ENCODE measurements around the gene LIN9.
"Not testable (repeated sequence)": the region's sequence is repeated elsewhere in the genome, so short reads cannot be mapped to it uniquely, and the experiment has no call there.

LIN9 gene

DNA sequence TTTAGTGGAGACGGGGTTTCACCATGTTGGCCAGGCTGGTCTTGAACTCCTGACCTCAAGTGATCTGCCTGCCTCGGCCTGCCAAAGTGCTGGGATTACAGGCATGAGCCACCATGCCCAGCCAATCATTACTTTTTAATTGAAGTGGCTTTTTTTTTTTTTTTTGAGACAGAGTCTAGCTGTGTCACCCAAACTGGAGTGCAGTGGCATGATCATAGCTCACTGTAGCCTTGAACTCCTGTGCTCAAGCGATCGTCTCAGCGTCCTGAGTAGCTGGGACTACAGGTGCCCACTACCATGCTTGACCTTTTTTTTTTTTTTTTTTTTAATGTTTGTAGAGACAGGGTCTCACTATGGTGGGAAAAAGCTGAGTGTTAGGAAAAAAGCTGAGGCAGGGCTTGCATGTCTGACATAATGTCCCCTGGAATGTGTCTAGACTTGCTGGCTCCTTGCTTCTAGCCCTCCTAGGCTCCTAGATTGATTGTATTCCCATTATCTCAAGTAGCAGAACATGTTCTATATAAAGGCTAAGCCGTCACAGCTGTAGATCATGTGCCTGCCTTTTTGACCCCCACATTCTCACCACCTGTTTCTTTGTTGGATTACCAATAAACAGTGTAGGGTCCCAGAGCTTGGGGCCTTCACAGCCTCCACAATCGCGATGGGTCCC is 36.6 kb downstream of the LIN9 start:
- not testable (repeated sequence) for DNase-seq

- DNase-seq = no peak
These were observed 40.4 kb downstream of the LIN9 start for GRCh38 chr1:226268421-226269124.

DNA sequence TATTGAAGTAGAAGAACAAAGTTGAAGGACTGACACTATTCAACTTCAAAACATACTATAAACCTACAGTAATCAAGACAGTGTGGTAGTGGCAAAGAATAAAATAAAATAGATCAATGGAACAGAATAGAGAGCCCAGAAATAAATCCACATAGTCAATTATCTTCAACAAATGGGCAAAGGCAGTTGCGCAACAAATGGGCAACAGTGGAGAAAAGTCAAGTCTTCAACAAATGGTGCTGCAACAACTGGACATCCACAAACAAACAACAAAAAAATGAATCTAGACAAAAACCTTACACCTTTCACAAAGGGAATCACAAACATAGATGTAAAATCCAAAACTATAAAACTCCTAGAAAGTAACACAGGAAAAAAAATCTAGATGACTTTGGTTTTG is 47.1 kb downstream of the LIN9 start:
- DNase-seq = no peak

DNA sequence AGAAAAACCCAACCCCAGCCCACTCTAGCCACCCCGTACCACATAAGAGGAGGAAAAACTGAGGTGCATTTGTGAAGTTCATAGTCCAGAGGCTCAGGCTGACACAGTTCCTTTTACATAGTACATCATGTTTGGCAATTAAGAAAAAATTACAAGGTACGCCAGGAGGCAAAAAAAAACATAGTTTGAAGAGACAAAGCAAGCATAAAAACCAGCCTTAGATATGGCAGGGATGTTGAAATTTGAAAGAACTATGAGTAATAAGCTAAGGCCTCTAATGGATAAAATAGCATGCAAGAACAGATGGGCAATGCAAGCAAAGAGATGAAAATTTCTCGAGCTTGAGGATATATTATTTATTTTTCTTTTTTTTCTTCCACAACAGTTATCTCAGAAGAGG is 53.6 kb downstream of the LIN9 start:
- DNase-seq = no peak

GRCh38 chr1:226253933-226254332 is 55.0 kb downstream of the LIN9 start:
- DNase-seq = no peak

- not testable (repeated sequence) for DNase-seq
These were observed 56.1 kb downstream of the LIN9 start for GRCh38 chr1:226252841-226253240.

DNA sequence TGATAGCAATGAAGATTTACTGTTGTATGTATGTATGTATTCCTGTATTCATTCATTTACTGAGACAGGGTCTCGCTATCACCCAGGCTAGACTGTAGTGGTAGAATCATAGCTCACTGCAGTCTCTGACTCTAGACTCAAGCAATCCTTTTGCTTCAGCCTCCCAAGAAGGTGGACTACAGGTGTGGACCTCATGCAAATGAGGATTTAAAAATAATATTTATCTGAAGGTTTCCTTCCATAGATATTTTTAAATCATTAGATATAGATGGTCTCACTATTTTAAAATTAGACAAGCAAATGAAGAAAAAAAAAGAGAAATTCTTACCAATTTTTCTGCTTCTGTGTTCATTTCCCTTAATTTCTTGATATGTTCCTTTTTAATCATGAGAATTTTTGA is 58.5 kb downstream of the LIN9 start:
- DNase-seq = no peak

- DNase-seq = no peak
These were observed 60.2 kb downstream of the LIN9 start for GRCh38 chr1:226248796-226249195.

DNA sequence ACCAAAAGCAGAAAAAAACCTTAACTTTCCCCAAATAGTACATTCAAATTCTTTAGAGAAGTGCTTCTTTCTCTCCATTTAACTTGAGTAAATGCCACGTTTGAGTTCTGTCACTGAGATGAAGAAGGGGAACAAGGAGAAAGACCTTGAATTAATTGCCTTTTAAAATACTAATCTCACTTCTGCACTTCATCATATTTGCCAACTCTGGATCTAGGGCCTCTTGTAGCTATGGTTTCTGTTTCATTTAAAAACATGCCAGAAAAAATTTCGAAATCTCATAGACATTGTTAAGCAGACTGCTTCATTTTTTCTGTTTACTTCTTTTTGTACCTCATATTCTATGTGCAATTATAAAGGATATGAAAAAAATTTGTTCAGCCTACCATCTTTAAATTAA is 60.9 kb downstream of the LIN9 start:
- DNase-seq = no peak

DNA sequence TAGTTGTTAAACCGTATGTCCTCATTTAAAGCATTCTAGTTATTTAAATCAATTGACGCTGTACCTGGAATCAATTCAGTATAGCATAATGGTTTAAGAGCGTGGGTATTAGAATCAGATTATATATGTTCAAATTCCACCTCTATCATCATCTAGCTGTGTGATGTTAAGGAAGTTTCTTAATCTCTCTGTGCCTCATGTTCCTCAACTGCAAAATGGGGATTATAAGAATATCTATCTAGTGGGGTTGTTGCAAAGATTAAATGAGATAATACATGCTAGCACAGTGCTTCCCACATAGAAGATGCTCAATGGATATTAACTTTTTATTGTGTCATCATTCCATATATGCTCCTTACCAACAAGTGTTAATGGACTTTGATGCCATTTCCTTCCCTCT is 69.5 kb downstream of the LIN9 start:
- no peak for DNase-seq

DNA sequence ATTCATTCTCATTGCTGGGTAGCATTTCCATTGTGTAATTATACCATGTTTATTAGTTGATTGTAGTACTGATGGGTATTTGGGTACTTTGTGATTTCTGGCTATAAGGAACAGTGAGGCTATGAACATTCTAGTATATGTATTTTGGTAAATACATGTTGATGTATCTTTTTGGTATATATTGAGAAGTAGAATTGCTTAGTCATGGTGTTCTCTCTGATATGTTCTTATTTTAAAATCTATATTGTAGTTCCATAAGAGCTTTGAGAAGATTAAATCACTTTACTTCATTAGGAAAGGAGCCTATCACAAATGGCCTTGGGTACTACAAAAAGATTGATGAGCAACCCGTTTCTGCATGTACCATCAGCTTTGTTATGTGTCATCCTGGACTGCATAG is 72.1 kb downstream of the LIN9 start:
- DNase-seq = no peak

- DNase-seq = no peak
These were observed 75.2 kb downstream of the LIN9 start for GRCh38 chr1:226233806-226234205.

DNA sequence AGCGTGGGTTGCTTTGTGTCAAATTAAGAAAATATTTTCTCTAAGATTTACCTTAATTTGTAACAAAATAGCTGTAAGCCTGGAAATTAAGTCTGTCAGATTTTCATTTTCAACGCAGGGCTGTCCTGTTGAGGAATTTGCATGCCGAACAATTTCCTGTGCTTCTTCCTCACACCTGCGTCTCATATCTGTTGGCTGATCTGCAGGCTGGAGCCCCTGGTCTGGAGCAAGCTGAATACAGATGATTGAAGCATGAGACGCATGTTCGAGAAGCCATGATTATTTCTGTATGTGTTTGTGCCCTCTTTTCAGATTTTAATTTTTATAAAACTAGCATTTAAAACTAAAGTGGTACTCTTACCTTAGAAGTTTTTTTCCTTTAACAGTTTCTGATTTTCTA is 75.7 kb downstream of the LIN9 start:
- no peak for DNase-seq

- no peak for DNase-seq
These were observed 82.4 kb downstream of the LIN9 start for GRCh38 chr1:226226601-226227000.

- DNase-seq = no peak
These were observed 85.1 kb downstream of the LIN9 start for GRCh38 chr1:226223786-226224244.

- DNase-seq = no peak
These were observed 85.7 kb downstream of the LIN9 start, which contains the start of gene MIXL1 for GRCh38 chr1:226223157-226223785. MIXL1 (plus strand) TSS chr1:226223664; CDS start chr1:226223682, 18 bp downstream.

GRCh38 chr1:226222686-226223085 is 86.3 kb downstream of the LIN9 start:
- DNase-seq = no peak

- DNase-seq = no peak
These were observed 88.3 kb downstream of the LIN9 start for GRCh38 chr1:226220473-226221189.

DNA sequence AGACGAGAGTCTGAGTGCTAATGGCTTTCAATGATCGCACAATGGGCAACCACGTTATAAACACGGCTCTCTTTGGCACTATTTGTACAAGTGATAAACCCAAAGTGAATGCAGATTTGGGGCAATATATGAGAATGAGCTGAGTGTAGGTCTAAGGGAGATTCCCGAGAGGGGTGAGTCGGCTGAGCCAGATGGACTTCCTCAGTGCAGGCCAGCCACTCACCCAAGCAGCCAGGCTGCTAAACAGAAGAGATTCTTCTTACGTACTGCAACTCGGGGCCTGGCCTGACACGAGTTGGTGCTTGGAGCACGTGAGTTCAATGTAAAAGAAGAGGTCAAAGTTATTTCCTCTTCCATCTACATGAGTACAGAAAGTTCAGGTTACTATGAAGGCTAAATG is 91.7 kb downstream of the LIN9 start:
- no peak for DNase-seq

- no peak for DNase-seq
These were observed 92.9 kb downstream of the LIN9 start for GRCh38 chr1:226216056-226216455.

DNA sequence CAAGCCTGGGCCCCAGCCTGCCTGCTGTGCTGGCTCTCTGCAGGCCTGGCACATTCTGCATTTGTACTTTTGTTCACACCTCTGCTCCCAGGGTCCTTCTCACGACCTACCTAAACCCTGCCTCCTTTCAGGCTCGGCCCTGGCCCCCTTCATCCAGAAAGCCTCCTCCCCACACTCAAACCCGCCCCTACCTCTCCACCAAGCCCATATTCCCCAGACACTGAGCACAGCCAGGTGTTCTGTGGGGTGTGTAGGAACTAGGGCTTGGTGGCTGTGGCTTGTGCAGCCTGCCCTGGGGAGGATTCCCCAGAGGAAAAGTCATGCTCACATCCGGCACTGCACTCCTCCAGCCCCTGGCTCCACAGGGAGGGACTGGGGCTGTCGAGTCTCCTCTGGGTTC is 93.7 kb downstream of the LIN9 start:
- no peak for DNase-seq

DNA sequence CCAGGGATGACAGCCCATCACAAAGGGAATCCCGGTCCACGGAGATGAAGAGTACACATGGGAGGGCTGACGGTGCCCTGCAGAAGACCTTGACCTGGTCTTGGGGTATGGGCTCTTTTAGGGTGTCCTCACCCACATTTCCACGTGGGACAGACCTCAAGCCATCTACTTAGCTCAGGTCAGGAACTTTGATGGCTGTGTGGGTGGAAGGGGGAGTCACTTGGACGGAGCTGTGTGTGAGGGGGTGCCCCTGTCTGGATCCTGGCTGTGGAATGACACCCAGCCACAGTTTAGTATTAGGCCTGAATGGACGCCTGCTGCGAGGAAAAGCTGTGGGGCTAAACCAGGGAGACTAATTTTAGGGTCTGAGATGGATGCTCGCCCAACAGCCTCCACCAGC is 96.4 kb downstream of the LIN9 start:
- no peak for DNase-seq

DNA sequence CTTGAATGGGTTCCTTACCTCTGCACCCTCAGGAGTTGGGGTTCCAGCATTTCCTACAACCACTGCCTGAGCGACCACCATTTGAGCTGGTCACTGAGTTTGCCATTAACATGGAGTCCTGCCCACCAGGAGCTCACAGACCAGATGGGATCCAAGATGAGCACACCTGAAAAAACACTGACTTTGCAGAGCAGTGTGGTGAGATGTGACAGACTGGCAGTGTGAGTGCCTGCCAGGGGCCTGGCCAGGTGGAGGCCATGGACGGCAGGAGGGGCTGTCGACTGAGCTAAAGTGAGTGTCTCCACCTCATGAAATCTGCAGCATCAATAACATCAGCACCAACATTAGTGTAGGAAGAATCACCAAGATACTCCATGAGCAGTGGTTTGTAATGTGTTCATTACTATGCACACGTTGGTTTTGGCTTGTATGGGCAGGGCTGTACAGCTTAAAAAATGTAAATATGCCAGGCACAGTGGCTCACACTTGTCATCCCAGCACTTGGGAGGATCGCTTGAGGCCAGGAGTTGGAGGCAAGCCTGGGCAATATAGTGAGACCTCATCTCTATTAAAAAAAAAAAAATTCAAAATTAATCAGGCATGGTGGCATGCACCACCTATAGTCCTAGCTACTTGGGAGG is 97.7 kb downstream of the LIN9 start:
- no peak for DNase-seq

Measured in bone marrow (tissue), 2 donors.